SK-N-SH treated with all-trans-retinoic acid at 6 μM for 48 hours (cell line): ENCODE results near the gene SORD.
"Not testable (repeated sequence)": the region's sequence is repeated elsewhere in the genome, so short reads cannot be mapped to it uniquely, and the experiment has no call there.

Experiments
- ATAC-seq: fragments of 200-7000 bp; cut with Tn5 transposase; 3 replicates; pipeline ENCODE4 v1.9.1; 2020; ENCODE audit warnings: mild to moderate bottlenecking, moderate library complexity
- BACH2 ChIP-seq: fragments of 250-450 bp; sonication (Bioruptor Pico); IDR thresholded peaks from 2 replicates; pipeline ENCODE4 v1.9.0; 2021; ENCODE audit warnings: mild to moderate bottlenecking, borderline replicate concordance
- CSDC2 ChIP-seq: fragments of 250-450 bp; sonication (Bioruptor Pico); IDR thresholded peaks from 2 replicates; pipeline ENCODE4 v1.5.0; 2020; ENCODE audit warnings: mild to moderate bottlenecking, moderate library complexity
- ESRRG ChIP-seq: fragments of 250-450 bp; sonication (Bioruptor Pico); IDR thresholded peaks from 2 replicates; pipeline ENCODE4 v1.6.1; 2021; ENCODE audit warnings: mild to moderate bottlenecking
- GLIS3 ChIP-seq: fragments of 250-450 bp; sonication (Bioruptor Pico); IDR thresholded peaks from 2 replicates; pipeline ENCODE4 v1.5.0; 2020; ENCODE audit warnings: mild to moderate bottlenecking, moderate library complexity
- ISL1 ChIP-seq: fragments of 250-450 bp; sonication (Bioruptor Pico); IDR thresholded peaks from 2 replicates; pipeline ENCODE4 v2.1.2; 2022; ENCODE audit warnings: mild to moderate bottlenecking, moderate library complexity
- PATZ1 ChIP-seq: fragments of 250-450 bp; sonication (Bioruptor Pico); IDR thresholded peaks from 2 replicates; pipeline ENCODE4 v1.8.0; 2020; ENCODE audit warnings: mild to moderate bottlenecking, moderate library complexity, borderline replicate concordance
- PPARA ChIP-seq: fragments of 250-450 bp; sonication (Bioruptor Pico); IDR thresholded peaks from 2 replicates; pipeline ENCODE4 v1.5.0; 2020; ENCODE audit warnings: mild to moderate bottlenecking, borderline replicate concordance
- RARB ChIP-seq: fragments of 250-450 bp; sonication (Bioruptor Pico); IDR thresholded peaks from 2 replicates; pipeline ENCODE4 v1.8.0; 2021; ENCODE audit warnings: mild to moderate bottlenecking, moderate library complexity
- TCF4 ChIP-seq: fragments of 250-450 bp; sonication (Bioruptor Pico); IDR thresholded peaks from 2 replicates; pipeline ENCODE4 v1.8.0; 2021; ENCODE audit warnings: mild to moderate bottlenecking, moderate library complexity, borderline replicate concordance
- TOX ChIP-seq: fragments of 250-450 bp; sonication (Bioruptor Pico); IDR thresholded peaks from 2 replicates; pipeline ENCODE4 v1.8.0; 2021; ENCODE audit warnings: mild to moderate bottlenecking, moderate library complexity, borderline replicate concordance
- TSHZ2 ChIP-seq: fragments of 250-450 bp; sonication (Bioruptor Pico); IDR thresholded peaks from 2 replicates; pipeline ENCODE4 v1.5.0; 2020; ENCODE audit warnings: mild to moderate bottlenecking, moderate library complexity
- ZC3H10 ChIP-seq: fragments of 250-450 bp; sonication (Bioruptor Pico); IDR thresholded peaks from 2 replicates; pipeline ENCODE4 v1.5.1; 2021; ENCODE audit warnings: mild to moderate bottlenecking, moderate library complexity
- ZFP3 ChIP-seq: fragments of 250-450 bp; sonication (Bioruptor Pico); IDR thresholded peaks from 2 replicates; pipeline ENCODE4 v1.5.0; 2020; ENCODE audit warnings: mild to moderate bottlenecking, moderate library complexity
- ZFP30 ChIP-seq: fragments of 450-650 bp; formaldehyde crosslinking; IDR thresholded peaks from 2 replicates; pipeline ENCODE4 v1.5.0; 2022; ENCODE audit warnings: mild to moderate bottlenecking, moderate library complexity
- ZNF565 ChIP-seq: fragments of 450-650 bp; formaldehyde crosslinking; conservative IDR thresholded peaks from 2 replicates; pipeline ENCODE4 v1.5.0; 2020; ENCODE audit warnings: low read depth, mild to moderate bottlenecking, moderate library complexity
- ZNF70 ChIP-seq: fragments of 450-650 bp; formaldehyde crosslinking; IDR thresholded peaks from 2 replicates; pipeline ENCODE4 v1.5.0; 2020; ENCODE audit warnings: mild to moderate bottlenecking, moderate library complexity
- TF ChIP-seq, protein P1 (sequence below): fragments of 250-450 bp; sonication (Bioruptor Pico); IDR thresholded peaks from 2 replicates; pipeline ENCODE4 v1.5.1; 2020; ENCODE audit warnings: low read depth, mild to moderate bottlenecking, moderate library complexity

The SORD gene

GRCh38 chr15:45077391-45077790, 54.4 kb downstream of the SORD start:
- TF ChIP-seq ISL1 (CRISPR knock-in tag) = peak; percentile 27; the same call in 1 of the 2 replicates
- peak; percentile 45; the same call in 1 of the 2 replicates for TF ChIP-seq TCF4 (CRISPR knock-in tag)
- peak; percentile 45; the same call in 2 of the 3 replicates for ATAC-seq

GRCh38 chr15:45079201-45079600, 56.2 kb downstream of the SORD start:
- not testable (repeated sequence) for ATAC-seq

- ATAC-seq = not testable (repeated sequence)
These were observed 56.7 kb downstream of the SORD start for GRCh38 chr15:45079628-45080246.

GRCh38 chr15:45080593-45080992, 57.6 kb downstream of the SORD start:
- ATAC-seq = not testable (repeated sequence)

DNA sequence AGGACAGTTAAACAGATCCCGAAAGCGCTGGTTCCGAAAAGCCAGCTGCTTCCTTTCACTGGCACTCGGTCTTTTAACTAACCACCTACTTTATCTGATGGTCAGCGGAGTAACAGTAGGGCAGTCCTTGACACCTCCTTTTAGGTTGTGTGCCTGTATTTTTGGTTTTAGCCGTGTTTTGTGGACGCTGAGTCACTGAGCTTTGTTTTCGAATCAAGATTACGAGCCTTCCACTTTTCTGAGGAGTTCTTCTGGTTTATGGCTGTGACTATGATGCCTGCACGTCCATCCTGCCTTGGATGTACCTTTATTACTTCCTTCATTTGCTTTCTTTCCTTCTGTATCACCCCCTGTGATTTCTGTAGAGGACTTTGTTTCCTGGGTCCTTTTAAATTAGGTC, 59.4 kb downstream of the SORD start:
- not testable (repeated sequence) for ATAC-seq

- ATAC-seq = no peak
These were observed 60.2 kb downstream of the SORD start for GRCh38 chr15:45083223-45083622.

GRCh38 chr15:45084163-45084562, 61.2 kb downstream of the SORD start:
- no peak for ATAC-seq
- TF ChIP-seq ZNF70 (CRISPR knock-in tag) (no peak), PPARA (CRISPR knock-in tag) (no peak), ISL1 (CRISPR knock-in tag) (no peak), ZFP3 (CRISPR knock-in tag) (no peak), ESRRG (CRISPR knock-in tag) (no peak), ZNF565 (CRISPR knock-in tag) (no peak)

More at GRCh38 chr15:45083223-45083622, 60.2 kb downstream of the SORD start:
- TF ChIP-seq ISL1 (CRISPR knock-in tag) (no peak), PPARA (CRISPR knock-in tag) (no peak), ZFP3 (CRISPR knock-in tag) (no peak), TSHZ2 (CRISPR knock-in tag) (no peak), GLIS3 (no peak), CSDC2 (CRISPR knock-in tag) (no peak), PATZ1 (CRISPR knock-in tag) (no peak), ZFP30 (CRISPR knock-in tag) (no peak), TOX (CRISPR knock-in tag) (no peak)

GRCh38 chr15:45087513-45087912, 64.5 kb downstream of the SORD start:
- ATAC-seq = no peak
- TF ChIP-seq CSDC2 (CRISPR knock-in tag) (no peak), ZNF70 (CRISPR knock-in tag) (no peak), RARB (no peak), ZNF565 (CRISPR knock-in tag) (no peak), ESRRG (CRISPR knock-in tag) (no peak), ZFP30 (CRISPR knock-in tag) (no peak), ISL1 (CRISPR knock-in tag) (no peak), GLIS3 (no peak), TSHZ2 (CRISPR knock-in tag) (no peak), PATZ1 (CRISPR knock-in tag) (no peak), TOX (CRISPR knock-in tag) (no peak), BACH2 (CRISPR knock-in tag) (no peak), ZFP3 (CRISPR knock-in tag) (no peak), ZC3H10 (CRISPR knock-in tag) (no peak)
- TF ChIP-seq, protein P1, sequence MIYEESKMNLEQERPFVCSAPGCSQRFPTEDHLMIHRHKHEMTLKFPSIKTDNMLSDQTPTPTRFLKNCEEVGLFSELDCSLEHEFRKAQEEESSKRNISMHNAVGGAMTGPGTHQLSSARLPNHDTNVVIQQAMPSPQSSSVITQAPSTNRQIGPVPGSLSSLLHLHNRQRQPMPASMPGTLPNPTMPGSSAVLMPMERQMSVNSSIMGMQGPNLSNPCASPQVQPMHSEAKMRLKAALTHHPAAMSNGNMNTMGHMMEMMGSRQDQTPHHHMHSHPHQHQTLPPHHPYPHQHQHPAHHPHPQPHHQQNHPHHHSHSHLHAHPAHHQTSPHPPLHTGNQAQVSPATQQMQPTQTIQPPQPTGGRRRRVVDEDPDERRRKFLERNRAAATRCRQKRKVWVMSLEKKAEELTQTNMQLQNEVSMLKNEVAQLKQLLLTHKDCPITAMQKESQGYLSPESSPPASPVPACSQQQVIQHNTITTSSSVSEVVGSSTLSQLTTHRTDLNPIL (CRISPR knock-in tag) = no peak
